NOMO-1 treated with DMSO at 0.1 percent for 48 hours (cell line): ENCODE data around the gene RAB8A.
A peak's percentile ranks its signal among the peaks of the same experiment; 100 is the strongest.

Experiments used
- DNase-seq: peaks from one replicate; lab custom pipeline; 2025; ENCODE audit not compliant: unreplicated experiment; lab: John Stamatoyannopoulos, UW

RAB8A gene

GRCh38 chr19:16111160-16111908 lies at the start of gene RAB8A:
Gene RAB8A (plus strand): TSS chr19:16111889. CDS start chr19:16111902, 13 bp downstream.
- DNase-seq = peak; percentile 99

- DNase-seq = no peak
Measured at GRCh38 chr19:16061943-16062342, 49.7 kb upstream of the RAB8A start.

GRCh38 chr19:16062789-16063188 lies 48.9 kb upstream of the RAB8A start:
- peak; percentile 66 for DNase-seq

GRCh38 chr19:16064209-16064889 lies 47.3 kb upstream of the RAB8A start:
- DNase-seq = no peak

GRCh38 chr19:16066611-16067104 lies 45.0 kb upstream of the RAB8A start:
- DNase-seq = peak; percentile 52

- DNase-seq = no peak
Measured at GRCh38 chr19:16067205-16067938, 44.3 kb upstream of the RAB8A start.

GRCh38 chr19:16068696-16069259 lies 42.9 kb upstream of the RAB8A start:
- DNase-seq = no peak

- DNase-seq = no peak
Measured at GRCh38 chr19:16069813-16070365, 41.8 kb upstream of the RAB8A start.

GRCh38 chr19:16070366-16070990 lies 41.2 kb upstream of the RAB8A start:
- peak; percentile 64 for DNase-seq

- DNase-seq = no peak
Measured at GRCh38 chr19:16071072-16071691, 40.5 kb upstream of the RAB8A start.

- DNase-seq = no peak
Measured at GRCh38 chr19:16073481-16073880, 38.2 kb upstream of the RAB8A start.

- peak; percentile 11 for DNase-seq
Measured at GRCh38 chr19:16073988-16074387, 37.7 kb upstream of the RAB8A start.

- no peak for DNase-seq
Measured at GRCh38 chr19:16074488-16075365, 37.0 kb upstream of the RAB8A start.

- DNase-seq = no peak
Measured at GRCh38 chr19:16075430-16076153, 36.1 kb upstream of the RAB8A start.

- peak; percentile 86 for DNase-seq
Measured at GRCh38 chr19:16076154-16076957, 35.3 kb upstream of the RAB8A start, which contains the start of gene TPM4. Gene TPM4 (plus strand): TSS chr19:16076495. CDS start chr19:16076566, 71 bp downstream.

- no peak for DNase-seq
Measured at GRCh38 chr19:16076958-16077611, 34.6 kb upstream of the RAB8A start.
